ENCODE results near the gene JAZF1.
"Not testable (repeated sequence)": the region's sequence is repeated elsewhere in the genome, so short reads cannot be mapped to it uniquely, and the experiment has no call there.

The JAZF1 gene

GRCh38 chr7:27866828-27867672, 313.5 kb downstream of the JAZF1 start:
- DNase-seq (ENCODE audit: low read depth in 1 of 2, low spot score in 1 of 2), result no peak
- in situ Hi-C loops (cut with HindIII; ENCODE audit: low pct_unique_long_range_greater_than_20kb, low sequenced_read_pairs), result no loop called here
- no peak for TF ChIP-seq JUND (IDR thresholded peaks at IDR 0.05; ENCODE audit: low read depth)

GRCh38 chr7:27866256-27866655, 314.3 kb downstream of the JAZF1 start:
- in situ Hi-C loops (cut with HindIII; ENCODE audit: low pct_unique_long_range_greater_than_20kb, low sequenced_read_pairs), result no loop called here
- TF ChIP-seq JUND (IDR thresholded peaks at IDR 0.05; ENCODE audit: low read depth), result no peak
- no peak for DNase-seq (ENCODE audit: low read depth in 1 of 2, low spot score in 1 of 2)

GRCh38 chr7:27863880-27864279, 316.7 kb downstream of the JAZF1 start:
- no peak for DNase-seq (ENCODE audit: low read depth in 1 of 2, low spot score in 1 of 2)
- TF ChIP-seq JUND (IDR thresholded peaks at IDR 0.05; ENCODE audit: low read depth), result no peak
- in situ Hi-C loops (cut with HindIII; ENCODE audit: low pct_unique_long_range_greater_than_20kb, low sequenced_read_pairs), result no loop called here

DNA sequence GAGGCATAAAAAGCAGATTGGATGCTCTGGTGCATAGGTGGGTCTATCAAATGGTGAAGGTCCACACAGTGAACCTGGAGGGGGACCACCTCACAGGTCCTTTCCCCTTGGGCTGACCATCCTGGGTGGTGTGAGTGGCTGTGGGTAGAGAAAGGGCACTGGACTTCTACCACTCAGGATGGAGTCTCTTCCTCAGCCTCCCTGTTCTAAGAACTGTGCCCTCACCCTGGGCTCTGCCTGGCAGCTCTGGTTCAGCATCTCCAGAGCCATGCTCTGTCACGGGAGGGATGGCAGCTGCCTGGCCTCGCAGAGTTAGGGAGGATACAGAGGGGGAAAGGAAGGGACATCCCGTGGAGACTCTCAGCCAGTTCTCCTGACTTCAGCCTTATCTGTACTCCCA, 318.8 kb downstream of the JAZF1 start:
- no peak for TF ChIP-seq JUND (IDR thresholded peaks at IDR 0.05; ENCODE audit: low read depth)
- in situ Hi-C loops (cut with HindIII; ENCODE audit: low pct_unique_long_range_greater_than_20kb, low sequenced_read_pairs), result no loop called here
- DNase-seq (ENCODE audit: low read depth in 1 of 2, low spot score in 1 of 2), result no peak

GRCh38 chr7:27860800-27861199, 319.8 kb downstream of the JAZF1 start:
- in situ Hi-C loops (cut with HindIII; ENCODE audit: low pct_unique_long_range_greater_than_20kb, low sequenced_read_pairs), result no loop called here
- TF ChIP-seq JUND (IDR thresholded peaks at IDR 0.05; ENCODE audit: low read depth), result no peak
- DNase-seq (ENCODE audit: low read depth in 1 of 2, low spot score in 1 of 2), result no peak

DNA sequence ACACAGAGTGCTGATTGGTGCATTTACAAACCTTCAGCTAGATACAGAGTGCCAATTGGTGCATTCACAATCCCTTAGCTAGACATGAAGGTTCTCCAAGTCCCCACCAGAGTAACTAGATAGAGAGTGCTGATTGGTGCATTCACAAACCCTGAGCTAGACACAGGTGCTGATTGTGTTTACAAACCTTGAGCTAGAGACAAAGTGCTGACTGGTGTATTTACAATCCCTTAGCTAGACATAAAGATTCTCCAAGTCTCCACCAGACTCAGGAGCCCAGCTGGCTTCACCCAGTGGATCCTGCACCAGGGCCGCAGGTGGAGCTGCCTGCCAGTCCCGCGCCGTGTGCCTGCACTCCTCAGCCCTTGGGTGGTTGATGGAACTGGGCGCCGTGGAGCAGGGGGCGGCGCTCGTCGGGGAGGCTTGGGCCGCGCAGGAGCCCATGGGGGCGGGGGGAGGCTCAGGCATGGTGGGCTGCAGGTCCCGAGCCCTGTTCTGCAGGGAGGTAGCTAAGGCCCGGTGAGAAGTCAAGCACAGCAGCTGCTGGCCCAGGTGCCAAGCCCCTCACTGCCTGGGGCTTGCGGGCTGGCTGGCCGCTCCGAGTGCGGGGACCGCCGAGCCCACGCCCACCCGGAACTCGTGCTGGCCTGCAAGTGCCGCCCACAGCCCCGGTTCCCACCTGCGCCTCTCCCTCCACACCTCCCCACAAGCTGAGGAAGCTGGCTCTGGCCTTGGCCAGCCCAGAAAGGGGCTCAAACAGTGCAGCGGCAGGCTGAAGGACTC, 323.7 kb downstream of the JAZF1 start:
- DNase-seq (ENCODE audit: low read depth in 1 of 2, low spot score in 1 of 2); in situ Hi-C loops (cut with HindIII; ENCODE audit: low pct_unique_long_range_greater_than_20kb, low sequenced_read_pairs): not testable (repeated sequence)

DNA sequence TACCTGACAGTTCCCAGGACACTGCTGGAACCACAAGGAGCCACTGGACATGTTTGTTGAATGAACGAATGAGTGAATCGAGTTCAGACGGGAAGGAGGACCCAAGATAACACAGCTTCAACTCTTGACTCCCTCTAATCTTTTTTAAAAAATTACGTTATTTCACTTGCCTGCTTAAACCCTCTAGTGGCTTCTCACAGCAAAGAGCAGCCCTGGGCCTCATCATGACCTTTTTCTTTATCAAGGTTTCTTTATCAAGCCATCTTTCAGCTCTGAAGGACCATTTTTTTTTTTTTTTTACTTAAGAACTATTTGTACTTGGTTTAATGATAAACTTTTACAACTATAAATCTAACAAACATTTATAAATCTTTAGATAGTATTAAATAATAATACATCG, 330.1 kb downstream of the JAZF1 start:
- in situ Hi-C loops (cut with HindIII; ENCODE audit: low pct_unique_long_range_greater_than_20kb, low sequenced_read_pairs), result no loop called here
- TF ChIP-seq JUND (IDR thresholded peaks at IDR 0.05; ENCODE audit: low read depth), result no peak
- no peak for DNase-seq (ENCODE audit: low read depth in 1 of 2, low spot score in 1 of 2)

DNA sequence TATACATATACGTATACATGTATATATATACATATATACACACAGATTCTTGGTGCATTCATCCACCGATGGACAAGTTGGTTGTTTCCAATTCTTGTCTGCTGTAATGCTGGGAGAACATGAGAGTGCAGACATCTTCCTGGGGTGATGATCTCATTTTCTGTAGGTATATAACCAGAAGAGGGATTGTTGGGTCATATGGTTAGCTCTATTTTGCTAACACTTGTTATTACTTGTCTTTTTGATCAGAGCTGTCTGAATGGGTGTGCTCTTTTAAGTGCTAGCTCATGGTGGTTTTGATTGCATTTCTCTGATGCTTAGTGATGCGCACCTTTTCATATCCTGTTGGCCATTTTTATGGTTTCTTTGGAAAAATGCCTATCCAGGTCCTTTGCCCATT, 334.2 kb downstream of the JAZF1 start:
- TF ChIP-seq JUND (IDR thresholded peaks at IDR 0.05; ENCODE audit: low read depth), result no peak
- no peak for DNase-seq (ENCODE audit: low read depth in 1 of 2, low spot score in 1 of 2)
- in situ Hi-C loops (cut with HindIII; ENCODE audit: low pct_unique_long_range_greater_than_20kb, low sequenced_read_pairs), result no loop called here

DNA sequence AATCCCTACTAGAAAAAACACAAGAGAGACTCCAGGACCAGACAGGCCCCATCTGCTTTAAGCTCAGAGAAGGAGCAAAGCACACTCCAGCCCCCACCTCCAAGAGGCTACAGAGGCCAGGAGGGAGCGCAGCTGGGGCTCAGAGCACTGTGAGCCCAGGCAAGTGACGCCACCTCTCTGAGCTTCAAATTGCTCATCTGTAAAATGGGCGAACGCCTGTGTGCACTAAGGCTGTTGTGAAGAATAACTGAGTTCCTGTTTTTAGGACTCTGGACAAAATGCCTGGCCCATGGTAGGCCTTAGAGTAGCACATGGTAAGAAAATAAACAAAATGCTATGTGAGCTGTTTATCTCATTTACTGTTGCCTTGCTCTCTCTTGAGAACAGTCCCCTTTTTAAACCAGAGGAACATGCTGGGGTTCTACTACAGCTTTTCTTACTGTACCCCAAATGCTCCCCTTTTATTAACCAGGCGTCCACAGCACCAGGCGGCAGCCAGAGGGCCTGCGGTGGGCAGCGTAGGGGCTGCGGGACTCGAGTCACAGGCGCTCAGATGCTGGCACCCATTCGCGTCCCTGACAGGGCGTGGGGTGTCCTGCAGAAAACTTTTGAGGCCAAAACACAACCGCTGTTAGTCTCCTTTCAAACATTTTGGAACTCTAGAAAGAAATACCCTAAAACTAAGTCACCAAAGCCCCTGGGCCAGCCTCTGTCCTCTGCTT, 336.9 kb downstream of the JAZF1 start:
- no peak for TF ChIP-seq JUND (IDR thresholded peaks at IDR 0.05; ENCODE audit: low read depth)
- in situ Hi-C loops (cut with HindIII; ENCODE audit: low pct_unique_long_range_greater_than_20kb, low sequenced_read_pairs), result no loop called here
- DNase-seq (ENCODE audit: low read depth in 1 of 2, low spot score in 1 of 2), result no peak

GRCh38 chr7:27842851-27843250, 337.7 kb downstream of the JAZF1 start:
- TF ChIP-seq JUND (IDR thresholded peaks at IDR 0.05; ENCODE audit: low read depth), result no peak
- in situ Hi-C loops (cut with HindIII; ENCODE audit: low pct_unique_long_range_greater_than_20kb, low sequenced_read_pairs), result no loop called here
- no peak for DNase-seq (ENCODE audit: low read depth in 1 of 2, low spot score in 1 of 2)

GRCh38 chr7:27842094-27842692, 338.4 kb downstream of the JAZF1 start:
- TF ChIP-seq JUND (IDR thresholded peaks at IDR 0.05; ENCODE audit: low read depth), result no peak
- DNase-seq (ENCODE audit: low read depth in 1 of 2, low spot score in 1 of 2), result no peak
- in situ Hi-C loops (cut with HindIII; ENCODE audit: low pct_unique_long_range_greater_than_20kb, low sequenced_read_pairs), result no loop called here

DNA sequence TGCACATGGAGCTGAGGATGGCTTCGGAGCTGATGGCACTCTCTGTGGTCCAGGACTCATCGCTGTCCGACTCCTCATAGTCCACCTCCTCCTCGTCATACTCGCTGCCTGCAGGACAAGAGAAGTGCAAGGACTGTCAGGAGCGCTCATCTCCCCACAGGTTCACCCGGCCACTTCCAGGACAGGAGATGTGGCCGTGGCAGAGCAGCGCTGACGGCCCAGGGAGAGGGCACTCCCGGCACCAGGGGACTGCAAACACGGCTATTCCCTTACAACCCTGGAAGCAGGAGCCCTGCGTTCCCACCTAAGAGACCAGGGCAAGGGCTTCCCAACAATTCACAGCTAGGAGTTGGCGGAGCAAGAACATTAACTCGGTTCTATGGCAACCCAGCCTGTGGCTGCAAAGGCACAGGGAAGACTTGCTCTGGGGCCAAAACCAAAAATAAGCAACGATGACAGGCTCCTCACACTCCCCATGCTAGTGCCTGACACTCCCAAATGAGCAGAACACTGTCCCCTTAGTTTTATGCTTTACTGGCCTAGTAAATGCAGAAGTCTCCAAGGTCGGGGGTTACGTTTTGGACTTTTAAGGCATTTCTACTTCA, 339.7 kb downstream of the JAZF1 start:
- in situ Hi-C loops (cut with HindIII; ENCODE audit: low pct_unique_long_range_greater_than_20kb, low sequenced_read_pairs), result no loop called here
- no peak for TF ChIP-seq JUND (IDR thresholded peaks at IDR 0.05; ENCODE audit: low read depth)
- no peak for DNase-seq (ENCODE audit: low read depth in 1 of 2, low spot score in 1 of 2)
